OCI-LY7 (cell line): ENCODE data around the gene PSMD13. TPM values are rescaled to one million over a fixed set of nuclear protein-coding genes. Genes with fewer than 3 reads are reported as not detected.

Source experiments
- BruUV-seq: library from RNA; stranded (reverse); fragments of 400-500 nt; replicated peaks from 2 replicates; lab custom pipeline; 2021; lab: Mats Ljungman, UMichigan
- CTCF ChIA-PET: fragments of 300-600 bp; sonication (Branson Sonifier 250); formaldehyde crosslinking; loops from one replicate; lab custom pipeline; 2022; ENCODE audit warnings: antibody characterized with exemption; ENCODE audit not compliant: unreplicated experiment; lab: Charles Lee
- POLR2A ChIA-PET: fragments of 300-600 bp; sonication (Branson Sonifier 250); formaldehyde crosslinking; loops from one replicate; lab custom pipeline; 2022; ENCODE audit warnings: antibody characterized with exemption; lab: Charles Lee
- DNase-seq: peaks from one replicate; pipeline ENCODE4 v3.0.0-alpha.2; 2015; ENCODE audit warnings: low spot score
- H2AFZ ChIP-seq: fragments of 200-600 bp; sonication (generic), shearing (Covaris generic); 2 replicates; pipeline ENCODE4 v1.6.1; 2014; ENCODE audit warnings: mild to moderate bottlenecking, antibody characterized with exemption, low read length, moderate library complexity
- H3K27ac ChIP-seq: fragments of 200-600 bp; sonication (generic); 2 replicates; pipeline ENCODE4 v1.5.1; 2014; ENCODE audit warnings: mixed run types, low read depth, mild to moderate bottlenecking, moderate library complexity, low read length, inconsistent platforms; ENCODE audit not compliant: poor library complexity, severe bottlenecking
- H3K36me3 ChIP-seq: fragments of 200-600 bp; sonication (generic); 2 replicates; pipeline ENCODE4 v1.6.1; 2014; ENCODE audit warnings: mild to moderate bottlenecking, antibody characterized with exemption, low read length, moderate library complexity, mixed read lengths; ENCODE audit not compliant: insufficient read depth
- H3K4me1 ChIP-seq: fragments of 200-600 bp; sonication (generic); 2 replicates; pipeline ENCODE4 v1.5.1; 2014; ENCODE audit warnings: mild to moderate bottlenecking, low read length; ENCODE audit not compliant: insufficient read depth, poor library complexity, severe bottlenecking
- H3K4me2 ChIP-seq: fragments of 200-600 bp; sonication (generic); 2 replicates; pipeline ENCODE4 v1.6.1; 2014; ENCODE audit warnings: mild to moderate bottlenecking, low read length
- H3K4me3 ChIP-seq: fragments of 200-600 bp; sonication (generic); 2 replicates; pipeline ENCODE4 v1.5.1; 2014; ENCODE audit warnings: mild to moderate bottlenecking, low read depth, low read length; ENCODE audit not compliant: poor library complexity, severe bottlenecking
- H3K79me2 ChIP-seq: fragments of 200-600 bp; sonication (generic); 2 replicates; pipeline ENCODE4 v1.6.1; 2016; ENCODE audit warnings: low read depth, mild to moderate bottlenecking, low read length, moderate library complexity, mixed read lengths; ENCODE audit not compliant: insufficient read depth
- H3K9me2 ChIP-seq: fragments of 200-600 bp; sonication (generic); 2 replicates; pipeline ENCODE4 v1.6.1; 2016; ENCODE audit warnings: mild to moderate bottlenecking, low read length, mixed read lengths; ENCODE audit not compliant: insufficient read depth
- H3K9me3 ChIP-seq: fragments of 200-600 bp; sonication (generic); 2 replicates; pipeline ENCODE4 v1.6.1; 2014; ENCODE audit warnings: mild to moderate bottlenecking, mixed run types, low read length, mixed read lengths
- H4K20me1 ChIP-seq: fragments of 200-600 bp; sonication (generic); 2 replicates; pipeline ENCODE4 v1.6.1; 2014; ENCODE audit warnings: mild to moderate bottlenecking, antibody characterized with exemption, low read length, moderate library complexity, mixed read lengths; ENCODE audit not compliant: insufficient read depth
- EZH2phosphoT487 ChIP-seq: fragments of 200-600 bp; sonication (generic); IDR thresholded peaks from 2 replicates; pipeline ENCODE4 v1.6.1; 2018; ENCODE audit warnings: low read depth, borderline replicate concordance, mild to moderate bottlenecking, mixed run types, antibody characterized with exemption, low read length, moderate library complexity, mixed read lengths
- intact Hi-C: fragments of 100-400 bp; cut with micrococcal nuclease; formaldehyde crosslinking; loops from one replicate; pipeline ENCODE4 v1.10.0; 2022; ENCODE audit not compliant: unreplicated experiment
- total RNA-seq, 2 experiments: library from RNA; depleted of rRNA in 1 of 2; stranded (reverse); fragments of >200 nt in 1 of 2; shearing (Covaris generic) in 1 of 2; gene quantifications; 2 replicates each; pipeline ENCODE4 v1.2.3, GENCODE V29; 2014 to 2022
- TF ChIP-seq, protein P1 (sequence below): fragments of 200-600 bp; sonication (generic); conservative IDR thresholded peaks from 2 replicates; pipeline ENCODE4 v1.5.1; 2014; ENCODE audit warnings: mild to moderate bottlenecking, antibody characterized with exemption, low read length, moderate library complexity, mixed read lengths

Gene PSMD13
- total RNA-seq, 2 experiments from 2014 or later: 146 to 154 TPM

DNA sequence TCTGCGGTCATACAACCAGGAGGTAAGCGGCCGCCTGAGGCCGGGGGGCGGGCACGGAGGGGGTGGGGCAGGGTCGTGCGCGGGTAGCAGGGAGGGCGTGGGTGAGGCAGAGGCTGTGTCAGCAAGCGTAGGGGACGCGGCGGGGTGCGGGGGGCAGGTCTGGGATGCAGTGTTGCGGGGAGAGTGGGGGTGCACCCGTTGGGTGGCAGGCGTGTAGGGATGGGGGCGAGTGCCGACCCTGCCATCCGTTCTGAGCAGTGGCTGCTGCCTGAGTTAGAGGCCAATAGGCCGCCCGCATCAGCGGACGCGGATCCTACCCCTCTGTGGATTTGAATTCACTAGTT, 27.9 kb upstream of the PSMD13 start:
- TF ChIP-seq, protein P1, sequence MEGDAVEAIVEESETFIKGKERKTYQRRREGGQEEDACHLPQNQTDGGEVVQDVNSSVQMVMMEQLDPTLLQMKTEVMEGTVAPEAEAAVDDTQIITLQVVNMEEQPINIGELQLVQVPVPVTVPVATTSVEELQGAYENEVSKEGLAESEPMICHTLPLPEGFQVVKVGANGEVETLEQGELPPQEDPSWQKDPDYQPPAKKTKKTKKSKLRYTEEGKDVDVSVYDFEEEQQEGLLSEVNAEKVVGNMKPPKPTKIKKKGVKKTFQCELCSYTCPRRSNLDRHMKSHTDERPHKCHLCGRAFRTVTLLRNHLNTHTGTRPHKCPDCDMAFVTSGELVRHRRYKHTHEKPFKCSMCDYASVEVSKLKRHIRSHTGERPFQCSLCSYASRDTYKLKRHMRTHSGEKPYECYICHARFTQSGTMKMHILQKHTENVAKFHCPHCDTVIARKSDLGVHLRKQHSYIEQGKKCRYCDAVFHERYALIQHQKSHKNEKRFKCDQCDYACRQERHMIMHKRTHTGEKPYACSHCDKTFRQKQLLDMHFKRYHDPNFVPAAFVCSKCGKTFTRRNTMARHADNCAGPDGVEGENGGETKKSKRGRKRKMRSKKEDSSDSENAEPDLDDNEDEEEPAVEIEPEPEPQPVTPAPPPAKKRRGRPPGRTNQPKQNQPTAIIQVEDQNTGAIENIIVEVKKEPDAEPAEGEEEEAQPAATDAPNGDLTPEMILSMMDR: no peak
- TF ChIP-seq EZH2phosphoT487: no peak
- no peaks in the 10 kb centered on the region for H4K20me1 ChIP-seq
- peak overlapping the region; percentile 98 for H3K4me3 ChIP-seq
- H2AFZ ChIP-seq: peak overlapping the region; percentile 41; the same call in 1 of the 2 replicates
- no peaks in the 10 kb centered on the region for H3K9me2 ChIP-seq
- peak; percentile 30 for DNase-seq
- intact Hi-C loops: loop anchor here (1.0 to 5.0 kb wide), 4 partner anchors 15 to 298 kb away; partner anchors contain the start of genes PTDSS2 and RNH1
- peaks cover 64% of the 10 kb centered on the region for H3K36me3 ChIP-seq
- ChIA-PET CTCF (no interaction called here), POLR2A (interaction anchor here (0.6 to 1.6 kb wide), 3 partner anchors 22 to 333 kb away, joined by 3 to 5 read pairs (median 4); partner anchors contain the start of gene PTDSS2)
- H3K27ac ChIP-seq: peak overlapping the region; percentile 97
- peak overlapping the region; percentile 90 for H3K4me2 ChIP-seq
- H3K9me3 ChIP-seq: no peaks in the 10 kb centered on the region
- peaks cover 36% of the 10 kb centered on the region for H3K79me2 ChIP-seq
- H3K4me1 ChIP-seq: peaks cover 26% of the 10 kb centered on the region
- no TSS peak for BruUV-seq

DNA sequence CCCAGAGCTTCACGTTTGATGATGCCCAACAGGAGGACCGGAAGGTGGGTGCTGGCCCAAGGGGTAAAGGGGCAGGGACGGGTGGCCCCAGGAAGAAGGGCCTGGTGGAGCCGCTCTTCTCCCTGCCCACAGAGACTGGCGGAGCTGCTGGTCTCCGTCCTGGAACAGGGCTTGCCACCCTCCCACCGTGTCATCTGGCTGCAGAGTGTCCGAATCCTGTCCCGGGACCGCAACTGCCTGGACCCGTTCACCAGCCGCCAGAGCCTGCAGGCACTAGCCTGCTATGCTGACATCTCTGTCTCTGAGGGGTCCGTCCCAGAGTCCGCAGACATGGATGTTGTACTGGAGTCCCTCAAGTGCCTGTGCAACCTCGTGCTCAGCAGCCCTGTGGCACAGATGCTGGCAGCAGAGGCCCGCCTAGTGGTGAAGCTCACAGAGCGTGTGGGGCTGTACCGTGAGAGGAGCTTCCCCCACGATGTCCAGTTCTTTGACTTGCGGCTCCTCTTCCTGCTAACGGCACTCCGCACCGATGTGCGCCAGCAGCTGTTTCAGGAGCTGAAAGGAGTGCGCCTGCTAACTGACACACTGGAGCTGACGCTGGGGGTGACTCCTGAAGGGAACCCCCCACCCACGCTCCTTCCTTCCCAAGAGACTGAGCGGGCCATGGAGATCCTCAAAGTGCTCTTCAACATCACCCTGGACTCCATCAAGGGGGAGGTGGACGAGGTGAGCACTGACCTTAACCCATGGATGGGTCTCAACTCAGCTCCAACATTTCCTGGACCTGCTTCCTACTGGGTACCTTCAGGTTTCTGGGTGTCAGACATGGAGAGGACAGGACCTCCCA, 27.3 kb upstream of the PSMD13 start:
- POLR2A ChIA-PET: interaction anchor here (0.6 to 1.6 kb wide), 3 partner anchors 21 to 333 kb away, joined by 3 to 5 read pairs (median 4); partner anchors contain the start of gene PTDSS2
- peak overlapping the region; percentile 97 for H3K27ac ChIP-seq
- peaks cover 64% of the 10 kb centered on the region for H3K36me3 ChIP-seq
- no peak for TF ChIP-seq EZH2phosphoT487
- TF ChIP-seq, protein P1: 0 out of 2 replicates have a peak, but pooled peaks have one; percentile 20
- H3K9me3 ChIP-seq: no peaks in the 10 kb centered on the region
- no peaks in the 10 kb centered on the region for H3K9me2 ChIP-seq
- peak overlapping the region; percentile 90 for H3K4me2 ChIP-seq
- peak overlapping the region; percentile 98 for H3K4me3 ChIP-seq
- DNase-seq: peak; percentile 33
- H2AFZ ChIP-seq: no peak overlapping the region
- peaks cover 36% of the 10 kb centered on the region for H3K79me2 ChIP-seq
- no peaks in the 10 kb centered on the region for H4K20me1 ChIP-seq
- CTCF ChIA-PET: no interaction called here
- BruUV-seq: no TSS peak
- H3K4me1 ChIP-seq: peaks cover 26% of the 10 kb centered on the region
- intact Hi-C loops: loop anchor here (1.0 to 5.0 kb wide), 4 partner anchors 15 to 298 kb away; partner anchors contain the start of genes PTDSS2 and RNH1
